ENCODE measurements around the gene SCGB1D2. TPM values are rescaled to one million over a fixed set of nuclear protein-coding genes. Genes with fewer than 3 reads are reported as not detected.

The SCGB1D2 gene
- total RNA-seq, 1 donor: not detected

GRCh38 chr11:62269654-62270278 is 27.7 kb downstream of the SCGB1D2 start, which contains the start of gene SCGB2A2:
SCGB2A2 (plus strand) TSS chr11:62270158; CDS start chr11:62270217, 59 bp downstream.
- DNase-seq (ENCODE audit: low read depth): no peak
- no peak within 1 kb of the TSS for H3K4me3 ChIP-seq (ENCODE audit: low read depth, low read length)
- TF ChIP-seq, protein P1, sequence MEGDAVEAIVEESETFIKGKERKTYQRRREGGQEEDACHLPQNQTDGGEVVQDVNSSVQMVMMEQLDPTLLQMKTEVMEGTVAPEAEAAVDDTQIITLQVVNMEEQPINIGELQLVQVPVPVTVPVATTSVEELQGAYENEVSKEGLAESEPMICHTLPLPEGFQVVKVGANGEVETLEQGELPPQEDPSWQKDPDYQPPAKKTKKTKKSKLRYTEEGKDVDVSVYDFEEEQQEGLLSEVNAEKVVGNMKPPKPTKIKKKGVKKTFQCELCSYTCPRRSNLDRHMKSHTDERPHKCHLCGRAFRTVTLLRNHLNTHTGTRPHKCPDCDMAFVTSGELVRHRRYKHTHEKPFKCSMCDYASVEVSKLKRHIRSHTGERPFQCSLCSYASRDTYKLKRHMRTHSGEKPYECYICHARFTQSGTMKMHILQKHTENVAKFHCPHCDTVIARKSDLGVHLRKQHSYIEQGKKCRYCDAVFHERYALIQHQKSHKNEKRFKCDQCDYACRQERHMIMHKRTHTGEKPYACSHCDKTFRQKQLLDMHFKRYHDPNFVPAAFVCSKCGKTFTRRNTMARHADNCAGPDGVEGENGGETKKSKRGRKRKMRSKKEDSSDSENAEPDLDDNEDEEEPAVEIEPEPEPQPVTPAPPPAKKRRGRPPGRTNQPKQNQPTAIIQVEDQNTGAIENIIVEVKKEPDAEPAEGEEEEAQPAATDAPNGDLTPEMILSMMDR (IDR thresholded peaks at IDR 0.05; ENCODE audit: insufficient read depth, low read depth, low read length): peak; percentile 12

- TF ChIP-seq, protein P1 (IDR thresholded peaks at IDR 0.05; ENCODE audit: insufficient read depth, low read depth, low read length): no peak
- no peak overlapping the region for H3K4me3 ChIP-seq (ENCODE audit: low read depth, low read length)
- DNase-seq (ENCODE audit: low read depth): no peak
These were observed 31.2 kb downstream of the SCGB1D2 start for GRCh38 chr11:62273284-62273683.

DNA sequence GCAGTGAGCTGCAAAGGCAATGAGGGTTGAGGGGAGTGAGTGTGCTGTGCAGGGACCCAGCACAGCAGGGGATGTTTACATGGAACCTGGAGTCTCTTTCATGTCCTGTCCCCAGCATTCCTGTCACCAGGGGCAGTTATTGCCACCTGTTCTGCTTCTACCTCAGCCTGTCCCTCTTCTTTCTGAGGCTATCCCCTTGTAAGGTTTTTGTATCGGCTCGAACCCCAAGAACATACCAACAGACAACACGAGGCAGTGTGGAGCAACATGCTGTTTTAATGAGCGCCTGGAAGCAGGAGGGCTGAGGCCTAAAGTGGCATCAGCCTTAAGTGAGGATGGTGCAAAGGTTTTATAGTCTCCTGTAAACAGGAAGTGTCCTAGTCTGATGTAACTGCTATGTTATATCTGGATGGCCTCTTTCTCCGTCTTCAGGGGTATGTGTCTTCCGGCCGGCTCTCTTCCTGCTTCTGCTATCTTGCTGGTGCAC is 31.8 kb downstream of the SCGB1D2 start:
- TF ChIP-seq, protein P1 (IDR thresholded peaks at IDR 0.05; ENCODE audit: insufficient read depth, low read depth, low read length): no peak
- no peak overlapping the region for H3K4me3 ChIP-seq (ENCODE audit: low read depth, low read length)
- DNase-seq (ENCODE audit: low read depth): no peak

- H3K4me3 ChIP-seq (ENCODE audit: low read depth, low read length): no peak overlapping the region
- DNase-seq (ENCODE audit: low read depth): no peak
- TF ChIP-seq, protein P1 (IDR thresholded peaks at IDR 0.05; ENCODE audit: insufficient read depth, low read depth, low read length): no peak
These were observed 38.4 kb downstream of the SCGB1D2 start for GRCh38 chr11:62280452-62280851.

Other genes starting within 250 kb of the SCGB1D2 start
- gene INCENP, start 118.2 kb upstream of the SCGB1D2 start, total RNA-seq: 26.7 and 39.3 TPM in 2 replicates
- not detected in 2 replicates for gene SCGB1D1, start 52.0 kb upstream of the SCGB1D2 start, total RNA-seq
- gene SCGB2A1, start 33.6 kb upstream of the SCGB1D2 start, total RNA-seq: not detected in 2 replicates
- gene SCGB2A2, start 27.9 kb downstream of the SCGB1D2 start, total RNA-seq: not detected in 2 replicates
- not detected in 2 replicates for gene SCGB1D4, start 56.8 kb downstream of the SCGB1D2 start, total RNA-seq
- 0.97 and 1.3 TPM in 2 replicates for gene ASRGL1, start 95.2 kb downstream of the SCGB1D2 start, total RNA-seq
- gene SCGB1A1, start 176.8 kb downstream of the SCGB1D2 start, total RNA-seq: not detected in 2 replicates

Data from fibroblast of villous mesenchyme (primary cell).